T-helper 17 cell (primary cell): ENCODE measurements around the gene WIZ. TPM values are rescaled to one million over a fixed set of nuclear protein-coding genes. Genes with fewer than 3 reads are reported as not detected.

Source experiments
- ATAC-seq: fragments of 150-1000 bp; cut with Tn5 transposase; 2 replicates; pipeline ENCODE4 v1.10.0; 2021; ENCODE audit warnings: mild to moderate bottlenecking, moderate library complexity
- DNase-seq, 3 donors: peaks; one replicate each; pipeline versions ENCODE4 v3.0.0 to v3.0.0-alpha.2; 2020 to 2021
- H3K9me3 ChIP-seq: one replicate; pipeline ENCODE4 v1.7.0; 2013; ENCODE audit warnings: low read length, mild to moderate bottlenecking; ENCODE audit not compliant: control insufficient read depth, poor library complexity, severe bottlenecking
- H3K27ac Mint-ChIP-seq: one replicate; pipeline ENCODE4 v1.8.0; 2022; ENCODE audit warnings: mild to moderate bottlenecking, moderate library complexity, mixed read lengths
- H3K27me3 Mint-ChIP-seq: one replicate; pipeline ENCODE4 v1.8.0; 2022; ENCODE audit warnings: mixed read lengths
- H3K36me3 Mint-ChIP-seq: one replicate; pipeline ENCODE4 v1.8.0; 2022; ENCODE audit warnings: low read depth, mixed read lengths
- H3K4me1 Mint-ChIP-seq: one replicate; pipeline ENCODE4 v1.8.0; 2022; ENCODE audit warnings: mild to moderate bottlenecking, mixed read lengths
- H3K4me3 Mint-ChIP-seq: one replicate; pipeline ENCODE4 v1.8.0; 2022; ENCODE audit warnings: mild to moderate bottlenecking, moderate library complexity, mixed read lengths
- total RNA-seq, 4 donors: library from RNA in 2 of 4; stranded (reverse) in 2 of 4; gene quantifications; one replicate each; pipeline ENCODE4 v1.2.3 and lab custom pipeline; 2022 to 2026

Gene WIZ
- total RNA-seq, 2 donors from 2014 or later = 17.1 to 19.2 TPM

DNA sequence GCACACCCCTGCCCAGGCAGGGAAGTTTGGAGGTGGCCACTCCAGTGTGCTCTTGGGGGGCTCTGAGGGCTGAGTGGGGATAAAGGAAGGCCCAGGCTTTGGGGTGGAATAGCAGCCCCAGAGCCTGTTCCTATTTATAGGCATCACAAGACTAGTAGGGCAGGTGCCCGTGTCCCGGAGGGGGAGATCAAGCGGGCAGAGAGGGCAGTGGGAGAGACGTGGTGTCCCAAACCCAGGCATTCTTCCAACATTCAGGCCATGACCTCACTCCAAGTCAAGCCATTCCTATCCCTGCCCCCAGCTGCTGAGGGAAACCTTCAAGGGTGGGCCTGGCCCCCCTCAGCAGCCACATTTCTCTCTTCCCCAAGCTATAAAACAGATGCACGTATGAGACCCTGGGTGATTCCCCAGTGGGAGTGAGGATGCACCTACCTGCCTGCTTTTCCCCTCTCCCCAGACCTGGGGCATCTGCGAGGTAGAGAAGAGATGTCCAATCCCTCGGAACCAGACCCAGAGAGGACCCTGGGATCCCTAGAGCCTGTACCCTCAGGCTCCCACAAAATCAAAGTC is 3.9 kb downstream of the WIZ start:
- no peak for DNase-seq
- no peaks in the 10 kb centered on the region for H3K36me3 Mint-ChIP-seq
- H3K9me3 ChIP-seq = no peaks in the 10 kb centered on the region
- H3K4me1 Mint-ChIP-seq = peaks cover 14% of the 10 kb centered on the region
- H3K4me3 Mint-ChIP-seq = no peak overlapping the region
- no peak for ATAC-seq
- H3K27ac Mint-ChIP-seq = no peak overlapping the region
- H3K27me3 Mint-ChIP-seq = no peaks in the 10 kb centered on the region

DNA sequence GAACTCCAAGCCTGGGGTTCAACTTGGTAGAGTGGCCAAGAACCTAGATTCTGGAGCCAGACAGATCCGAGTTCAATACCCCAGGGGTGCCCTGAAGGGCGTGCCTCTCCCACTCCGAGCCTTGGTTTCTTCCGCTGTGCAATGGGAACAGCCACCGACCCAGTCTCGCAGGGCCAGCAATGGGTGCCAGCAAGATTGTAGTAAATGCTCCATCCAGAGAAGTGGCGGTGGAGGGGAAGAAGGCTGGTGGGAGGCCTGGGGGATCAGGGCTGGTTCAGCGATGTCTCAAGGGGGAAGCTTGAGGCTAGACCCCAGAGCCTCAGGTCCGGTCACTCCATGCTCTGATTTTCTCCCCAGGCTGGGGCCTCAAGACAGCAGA is 4.5 kb downstream of the WIZ start:
- DNase-seq (no peak), ATAC-seq (no peak)
- Mint-ChIP-seq H3K27me3 (no peaks in the 10 kb centered on the region), H3K4me3 (no peak overlapping the region), H3K36me3 (no peaks in the 10 kb centered on the region), H3K4me1 (peaks cover 11% of the 10 kb centered on the region), H3K27ac (no peak overlapping the region)
- no peaks in the 10 kb centered on the region for H3K9me3 ChIP-seq

DNA sequence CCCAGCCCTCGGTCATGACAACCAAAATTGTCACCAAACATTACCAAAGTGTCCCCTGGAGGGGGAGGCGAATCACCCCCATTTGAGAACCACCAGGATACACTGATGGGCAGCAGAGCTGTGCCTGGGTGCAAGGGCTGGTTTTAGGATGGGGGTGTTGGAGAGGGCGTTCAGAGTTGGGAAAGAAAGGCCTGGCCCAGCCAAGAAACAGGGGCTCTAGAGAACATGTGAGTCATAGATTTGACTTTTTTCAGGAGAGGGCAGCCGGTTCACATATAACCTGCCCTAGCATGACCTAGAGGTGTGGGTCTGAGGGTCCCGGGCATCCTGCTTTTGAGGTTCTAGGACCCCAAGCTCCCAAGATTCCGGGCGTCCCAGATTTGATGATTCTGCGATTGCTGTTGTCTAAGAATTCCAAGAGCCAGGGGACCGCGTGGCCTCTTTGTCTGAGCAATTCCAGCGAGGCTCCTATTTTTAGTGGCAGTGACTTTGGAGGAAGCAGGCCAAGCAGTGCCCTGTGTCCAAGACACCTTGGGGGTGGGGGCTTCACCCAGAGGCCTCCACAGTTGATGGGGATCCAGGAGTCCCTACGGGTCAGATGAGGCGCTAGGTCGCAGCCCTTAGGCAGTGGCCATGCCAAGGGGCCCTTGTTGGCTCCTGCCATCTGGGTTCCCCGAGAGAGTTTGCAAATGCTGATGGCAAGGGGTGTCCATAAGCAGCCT is 5.1 kb downstream of the WIZ start:
- no peak for DNase-seq
- Mint-ChIP-seq H3K36me3 (no peaks in the 10 kb centered on the region), H3K4me1 (peaks cover 11% of the 10 kb centered on the region), H3K27me3 (no peaks in the 10 kb centered on the region), H3K4me3 (no peak overlapping the region), H3K27ac (no peak overlapping the region)
- no peak for ATAC-seq
- no peaks in the 10 kb centered on the region for H3K9me3 ChIP-seq

DNA sequence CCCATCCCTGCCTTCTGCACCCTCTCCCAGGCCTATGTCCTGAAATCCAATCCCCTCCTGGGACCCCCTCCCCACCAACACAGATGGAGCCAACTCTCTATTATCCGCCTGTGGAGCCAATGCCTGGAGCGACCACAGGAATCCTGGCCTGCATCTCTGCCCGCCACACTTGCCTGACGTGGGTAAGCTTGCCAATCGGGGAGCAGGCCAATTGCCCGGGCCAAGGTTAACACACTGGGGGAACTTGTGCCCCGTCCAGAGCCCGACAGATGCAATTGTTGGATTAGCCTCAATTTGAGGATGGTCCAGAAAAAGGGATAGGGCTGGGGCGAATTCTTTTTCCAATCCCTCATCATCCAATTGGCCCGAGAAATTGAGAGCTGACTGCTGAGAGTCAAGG is 5.9 kb downstream of the WIZ start:
- no peak overlapping the region for H3K4me3 Mint-ChIP-seq
- peaks cover 9% of the 10 kb centered on the region for H3K4me1 Mint-ChIP-seq
- H3K27me3 Mint-ChIP-seq = no peaks in the 10 kb centered on the region
- DNase-seq = no peak
- no peak overlapping the region for H3K27ac Mint-ChIP-seq
- no peak for ATAC-seq
- no peaks in the 10 kb centered on the region for H3K36me3 Mint-ChIP-seq
- H3K9me3 ChIP-seq = no peaks in the 10 kb centered on the region

DNA sequence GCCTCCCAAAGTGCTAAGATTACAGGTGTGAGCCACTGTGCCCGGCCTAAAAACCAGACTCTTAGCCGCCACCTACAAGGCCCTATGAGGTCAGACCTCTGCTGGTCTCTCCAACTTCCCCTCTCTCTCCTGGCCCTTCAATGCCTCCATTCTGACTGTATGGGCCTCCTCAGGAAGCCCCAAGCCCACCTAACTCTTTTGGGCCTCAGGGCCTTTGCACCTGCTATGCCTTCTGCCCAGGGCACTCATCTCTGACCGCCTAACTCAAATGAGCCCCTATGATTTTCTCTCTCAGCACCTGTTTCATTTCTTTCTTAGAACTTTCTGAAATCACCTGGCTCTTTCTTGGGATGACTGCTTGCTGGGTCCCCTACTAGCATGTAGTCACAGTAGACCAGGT is 6.4 kb downstream of the WIZ start:
- Mint-ChIP-seq H3K4me3 (no peak overlapping the region), H3K27me3 (no peaks in the 10 kb centered on the region), H3K36me3 (no peaks in the 10 kb centered on the region), H3K4me1 (peaks cover 4% of the 10 kb centered on the region), H3K27ac (no peak overlapping the region)
- DNase-seq (no peak), ATAC-seq (no peak)
- H3K9me3 ChIP-seq = no peaks in the 10 kb centered on the region

DNA sequence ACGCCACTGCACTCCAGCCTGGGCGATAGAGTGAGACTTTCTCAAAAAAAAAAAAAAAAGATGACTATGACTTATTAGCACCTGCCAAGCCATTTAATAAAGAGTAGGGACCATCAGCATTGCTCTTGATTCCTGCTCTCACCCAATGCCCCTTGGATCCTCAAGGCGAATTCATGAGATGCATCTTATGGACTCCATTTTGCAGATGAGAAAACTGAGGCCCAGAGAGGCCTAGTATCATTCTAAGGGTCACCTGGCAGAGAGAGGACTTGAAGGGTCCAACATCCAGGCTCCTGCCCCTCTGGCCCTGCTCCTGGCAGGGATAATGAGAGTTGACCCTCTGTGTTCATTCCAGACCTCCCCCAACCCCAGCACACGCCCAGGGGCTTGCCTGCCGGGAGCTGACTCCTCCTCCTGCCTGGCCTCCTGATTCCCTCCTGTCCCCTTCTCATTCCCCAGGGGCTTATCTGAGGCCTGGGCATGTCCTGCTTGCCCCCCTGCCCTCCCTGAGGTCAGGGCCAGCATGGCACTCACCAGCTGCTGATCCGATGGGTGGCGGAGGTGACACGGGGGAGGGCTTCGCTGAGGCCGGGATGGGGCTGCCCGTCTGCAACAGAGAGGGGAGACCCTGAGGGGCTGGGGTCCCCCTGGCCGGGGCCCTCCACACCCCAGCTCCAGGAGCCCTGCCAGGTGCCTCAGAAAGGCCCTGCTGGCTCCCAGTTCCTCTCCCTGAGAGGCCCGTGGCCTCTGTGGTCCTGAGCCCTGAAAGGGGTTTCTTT is 7.4 kb downstream of the WIZ start:
- no peak overlapping the region for H3K4me3 Mint-ChIP-seq

DNA sequence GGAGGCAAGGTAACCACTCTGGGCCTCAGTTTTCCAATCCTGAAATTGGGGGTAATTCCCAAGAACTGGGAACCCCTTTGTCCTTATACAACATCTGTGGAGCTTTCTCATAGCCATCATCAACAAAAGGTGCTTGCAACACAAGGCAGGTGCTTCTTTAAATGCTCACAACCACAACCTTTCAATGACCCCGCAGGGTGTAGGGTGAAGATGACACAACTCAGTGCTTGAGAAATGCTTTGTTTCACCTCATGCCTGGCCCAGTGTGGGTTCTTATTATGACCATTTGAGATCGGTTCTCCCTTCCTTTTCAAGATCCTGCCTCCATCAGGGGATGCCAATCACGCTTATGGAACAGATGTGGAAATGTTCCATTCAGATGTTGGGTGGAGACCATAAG is 8.4 kb downstream of the WIZ start:
- no peaks in the 10 kb centered on the region for H3K36me3 Mint-ChIP-seq
- no peak overlapping the region for H3K27ac Mint-ChIP-seq
- ATAC-seq = no peak
- no peak overlapping the region for H3K4me3 Mint-ChIP-seq
- no peaks in the 10 kb centered on the region for H3K4me1 Mint-ChIP-seq
- no peaks in the 10 kb centered on the region for H3K27me3 Mint-ChIP-seq
- DNase-seq = no peak
- H3K9me3 ChIP-seq = no peaks in the 10 kb centered on the region

More for the DNA sequence above, 7.4 kb downstream of the WIZ start:
- Mint-ChIP-seq H3K36me3 (no peaks in the 10 kb centered on the region), H3K4me1 (peaks cover 4% of the 10 kb centered on the region), H3K27me3 (no peaks in the 10 kb centered on the region), H3K27ac (no peak overlapping the region)
- no peaks in the 10 kb centered on the region for H3K9me3 ChIP-seq
- DNase-seq (no peak), ATAC-seq (no peak)

DNA sequence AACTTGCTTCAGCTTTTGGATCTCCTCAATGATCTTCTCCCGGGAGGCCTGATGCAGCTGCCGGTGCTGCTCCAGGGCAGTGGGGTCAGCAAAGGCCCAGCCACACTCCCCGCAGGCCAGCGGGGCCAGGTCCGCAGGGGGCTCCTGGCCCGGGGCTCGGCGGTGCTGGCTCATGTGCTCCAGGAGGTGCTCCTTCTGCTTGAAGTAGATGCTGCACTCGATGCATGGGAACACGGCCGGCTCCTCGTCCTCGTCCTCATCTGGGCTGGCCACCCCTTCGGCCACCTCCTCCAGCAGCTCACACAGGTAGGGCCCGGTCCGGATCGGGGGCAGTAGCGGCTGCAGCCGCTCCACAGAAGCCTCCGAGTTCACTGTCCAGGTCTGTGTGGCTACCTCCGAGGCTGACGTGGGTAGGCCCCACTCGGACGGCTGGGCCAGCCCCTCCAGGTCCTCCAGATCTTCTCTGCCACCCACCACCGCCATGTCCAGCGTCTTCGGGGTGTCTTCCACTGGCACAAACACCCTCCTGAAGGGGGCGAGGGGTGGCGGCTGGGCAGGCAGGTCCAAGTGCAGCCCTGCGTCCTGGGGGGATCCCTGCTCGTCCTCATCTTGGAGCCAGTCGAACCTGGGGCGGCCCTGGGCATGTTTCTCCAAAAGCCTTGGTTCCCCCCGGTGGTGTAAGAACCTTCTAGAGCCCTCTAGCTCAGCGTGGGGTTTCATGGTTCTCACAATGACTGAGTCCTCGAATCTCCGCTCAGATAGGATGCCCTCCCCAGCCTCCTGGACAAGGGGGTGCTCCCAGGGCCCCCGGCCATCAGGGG is 9.7 kb downstream of the WIZ start:
- DNase-seq (no peak), ATAC-seq (no peak)
- H3K27ac Mint-ChIP-seq = no peak overlapping the region
- H3K4me1 Mint-ChIP-seq = no peaks in the 10 kb centered on the region
- H3K9me3 ChIP-seq = no peaks in the 10 kb centered on the region
- no peak overlapping the region for H3K4me3 Mint-ChIP-seq
- no peaks in the 10 kb centered on the region for H3K36me3 Mint-ChIP-seq
- H3K27me3 Mint-ChIP-seq = no peaks in the 10 kb centered on the region

DNA sequence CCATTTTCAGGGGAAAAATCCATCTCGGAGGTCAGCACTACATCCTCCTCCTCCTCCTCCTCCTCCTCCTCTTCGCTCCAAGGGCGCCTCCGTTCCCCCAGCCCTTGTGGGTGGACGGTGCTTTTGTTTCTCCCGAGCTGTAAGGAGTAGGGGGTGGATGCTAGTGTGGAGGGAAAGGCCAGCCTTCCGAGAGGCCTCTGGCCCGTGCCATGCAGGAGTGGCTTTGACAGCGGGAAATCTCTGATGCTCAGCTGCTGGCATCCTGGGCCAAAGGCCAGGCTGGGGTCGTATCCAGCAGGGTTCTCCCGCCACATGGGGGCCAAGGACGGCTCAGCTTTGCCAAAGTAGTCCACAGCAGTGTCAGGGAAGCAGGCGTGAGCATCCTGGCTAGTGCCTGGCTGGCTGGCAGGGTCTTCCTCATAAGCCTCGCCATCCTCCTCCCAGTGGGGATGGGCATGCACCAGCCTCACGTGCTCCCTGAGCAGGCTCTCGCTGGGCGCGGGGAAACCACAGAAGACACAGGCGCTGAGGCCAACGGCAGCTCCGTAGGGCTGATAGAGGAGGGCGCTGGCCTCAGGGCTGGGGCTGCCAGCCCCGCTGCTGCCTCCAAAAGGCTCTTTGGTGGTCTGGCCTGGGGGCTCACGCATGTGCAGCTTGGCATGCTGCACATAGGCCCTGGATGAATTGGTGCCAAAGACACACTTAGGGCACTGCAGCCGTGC is 10.5 kb downstream of the WIZ start:
- no peak for ATAC-seq
- DNase-seq = no peak
- no peak overlapping the region for H3K27ac Mint-ChIP-seq
- no peaks in the 10 kb centered on the region for H3K27me3 Mint-ChIP-seq
- no peak overlapping the region for H3K4me3 Mint-ChIP-seq
- no peaks in the 10 kb centered on the region for H3K9me3 ChIP-seq
- no peaks in the 10 kb centered on the region for H3K36me3 Mint-ChIP-seq
- H3K4me1 Mint-ChIP-seq = no peaks in the 10 kb centered on the region

DNA sequence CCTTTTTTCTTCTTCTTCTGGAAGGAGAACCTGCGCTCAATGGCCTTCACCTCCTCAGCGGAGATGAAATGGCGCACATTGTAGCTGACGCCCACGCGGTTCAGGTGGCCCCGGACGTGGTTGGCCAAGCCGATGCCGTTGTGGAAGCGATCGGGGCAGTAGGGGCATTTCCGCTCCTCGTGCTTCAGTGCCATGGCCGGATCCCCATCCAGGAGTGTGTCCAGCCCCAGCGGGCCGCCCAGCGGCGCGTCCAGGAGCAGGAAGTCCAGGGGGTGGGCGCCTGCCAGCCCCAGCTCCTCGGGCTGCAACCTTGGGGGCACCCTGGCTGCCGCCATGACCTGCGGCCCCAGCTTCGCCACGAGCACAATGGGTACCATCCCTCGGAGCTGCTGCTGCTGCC is 11.2 kb downstream of the WIZ start:
- H3K36me3 Mint-ChIP-seq = no peaks in the 10 kb centered on the region
- H3K27ac Mint-ChIP-seq = no peak overlapping the region
- H3K9me3 ChIP-seq = no peaks in the 10 kb centered on the region
- no peak for DNase-seq
- peaks cover under 1% of the 10 kb centered on the region for H3K4me1 Mint-ChIP-seq
- H3K4me3 Mint-ChIP-seq = no peak overlapping the region
- no peaks in the 10 kb centered on the region for H3K27me3 Mint-ChIP-seq
- no peak for ATAC-seq

DNA sequence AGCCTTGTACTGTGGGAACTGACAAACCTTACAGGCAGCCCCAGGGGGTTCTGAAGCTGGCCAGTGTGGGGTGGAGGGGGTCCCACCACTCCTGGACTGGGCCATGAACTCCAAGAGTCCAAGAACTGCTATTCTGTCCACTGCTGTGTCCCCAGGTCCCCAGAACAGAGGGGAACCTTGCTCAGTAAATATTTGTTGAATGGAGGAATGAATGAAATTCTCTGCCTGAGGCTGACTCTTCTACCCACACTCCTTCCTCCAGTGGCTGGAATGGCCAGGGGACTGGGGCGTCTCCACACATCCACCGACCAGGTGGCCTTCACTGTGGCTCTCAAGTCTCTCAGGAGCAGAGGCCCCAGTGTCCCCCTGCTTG is 11.6 kb downstream of the WIZ start:
- Mint-ChIP-seq H3K4me1 (peaks cover 5% of the 10 kb centered on the region), H3K27ac (no peak overlapping the region), H3K27me3 (no peaks in the 10 kb centered on the region), H3K36me3 (no peaks in the 10 kb centered on the region), H3K4me3 (no peak overlapping the region)
- ATAC-seq = no peak
- no peak for DNase-seq
- H3K9me3 ChIP-seq = no peaks in the 10 kb centered on the region

DNA sequence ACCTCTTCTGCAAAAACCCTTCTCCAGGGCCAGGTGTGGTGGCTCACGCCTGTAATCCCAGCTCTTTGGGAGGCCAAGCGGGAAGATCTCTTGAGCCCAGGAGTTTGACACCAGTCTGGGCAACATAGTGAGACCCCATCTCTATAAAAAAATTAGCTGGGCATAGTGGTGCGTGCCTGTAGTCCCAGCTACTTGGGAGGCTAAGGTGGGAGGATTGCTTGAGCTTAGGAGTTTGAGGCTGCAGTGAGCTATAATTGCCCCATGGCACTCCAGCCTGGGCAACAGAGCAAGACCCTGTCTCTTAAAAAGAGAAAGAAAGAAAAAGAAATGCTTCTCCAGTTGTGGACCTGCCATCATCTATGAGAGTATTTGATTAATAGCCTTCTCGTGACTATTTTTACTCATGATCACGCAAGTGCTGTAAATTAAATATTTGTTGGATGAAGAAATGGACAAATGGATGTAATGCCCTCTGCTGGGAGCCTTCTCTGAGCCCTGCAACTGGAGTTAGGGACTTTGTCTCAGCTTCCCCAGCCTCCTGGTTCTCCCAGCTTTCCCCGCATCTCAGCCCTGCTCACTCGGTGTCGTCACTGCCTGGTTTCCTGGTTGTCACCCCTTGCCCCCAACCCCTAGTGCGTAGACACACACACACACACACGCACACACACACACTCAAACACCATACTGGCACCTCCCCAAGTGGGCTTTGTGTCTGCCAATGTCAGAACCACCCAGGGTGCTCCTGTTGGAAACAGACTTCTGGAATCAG is 12.2 kb downstream of the WIZ start:
- Mint-ChIP-seq H3K36me3 (no peaks in the 10 kb centered on the region), H3K4me1 (peaks cover 8% of the 10 kb centered on the region), H3K27ac (no peak overlapping the region), H3K4me3 (no peak overlapping the region), H3K27me3 (no peaks in the 10 kb centered on the region)
- DNase-seq (no peak), ATAC-seq (no peak)
- no peaks in the 10 kb centered on the region for H3K9me3 ChIP-seq
